Neuronal stem cell (in vitro differentiated cells): ENCODE results near the gene TLE1.

Experiments
- DNase-seq: peaks from one replicate; pipeline ENCODE4 v3.0.0-alpha.2; 2013; ENCODE audit warnings: low spot score
- H2AFZ ChIP-seq: one replicate; pipeline ENCODE4 v1.6.1; 2013; ENCODE audit warnings: mild to moderate bottlenecking, low read length, inconsistent platforms
- H2AK5ac ChIP-seq: 2 replicates; pipeline ENCODE4 v1.6.1; 2013; ENCODE audit warnings: low read depth, mild to moderate bottlenecking, inconsistent platforms, low read length, moderate library complexity, mixed read lengths
- H2BK120ac ChIP-seq: 2 replicates; pipeline ENCODE4 v1.6.1; 2013; ENCODE audit warnings: low read depth, mild to moderate bottlenecking, inconsistent platforms, low read length, moderate library complexity, mixed read lengths
- H2BK12ac ChIP-seq: one replicate; pipeline ENCODE4 v1.6.1; 2013; ENCODE audit warnings: low read length, inconsistent platforms
- H2BK15ac ChIP-seq: 2 replicates; pipeline ENCODE4 v1.6.1; 2013; ENCODE audit warnings: mild to moderate bottlenecking, low read length, inconsistent platforms, mixed read lengths
- H2BK5ac ChIP-seq: one replicate; pipeline ENCODE4 v1.6.1; 2013; ENCODE audit warnings: inconsistent platforms, mild to moderate bottlenecking, low read length, moderate library complexity
- H3K14ac ChIP-seq: one replicate; pipeline ENCODE4 v1.6.1; 2013; ENCODE audit warnings: low read length, inconsistent platforms
- H3K18ac ChIP-seq: 2 replicates; pipeline ENCODE4 v1.6.1; 2013; ENCODE audit warnings: low read length, inconsistent platforms
- H3K23ac ChIP-seq: 2 replicates; pipeline ENCODE4 v1.6.1; 2013; ENCODE audit warnings: low read depth, mild to moderate bottlenecking, mixed read lengths, low read length, inconsistent platforms; ENCODE audit not compliant: poor library complexity
- H3K27ac ChIP-seq: replicated peaks from 3 replicates; pipeline ENCODE4 v1.5.1; 2013; ENCODE audit warnings: low read length, inconsistent platforms
- H3K27me3 ChIP-seq, 3 experiments: 2 replicates each; pipeline ENCODE4 v1.6.1; 2013; ENCODE audit warnings: low read length in 3 of 3, mild to moderate bottlenecking in 2 of 3, inconsistent platforms in 1 of 3, low read depth in 1 of 3, mixed read lengths in 1 of 3, moderate library complexity in 1 of 3; ENCODE audit not compliant: control insufficient read depth in 3 of 3, insufficient read depth in 3 of 3
- H3K36me3 ChIP-seq, 2 donors: replicated peaks in 1 of 2; 2 replicates each; pipeline ENCODE4 v1.6.1; 2013; ENCODE audit warnings: low read length in 2 of 2; ENCODE audit not compliant: control insufficient read depth in 2 of 2, insufficient read depth in 2 of 2
- H3K4ac ChIP-seq: 2 replicates; pipeline ENCODE4 v1.6.1; 2013; ENCODE audit warnings: inconsistent platforms, mild to moderate bottlenecking, low read length, moderate library complexity
- H3K4me1 ChIP-seq, 2 donors: 1 replicate in 1 of 2; 2 replicates in 1 of 2; pipeline ENCODE4 v1.6.1; 2013; ENCODE audit warnings: low read length in 2 of 2, low read depth in 1 of 2; ENCODE audit not compliant: control insufficient read depth in 2 of 2, insufficient read depth in 1 of 2
- H3K4me2 ChIP-seq: one replicate; pipeline ENCODE4 v1.6.1; 2013; ENCODE audit warnings: mild to moderate bottlenecking, low read length, inconsistent platforms; ENCODE audit not compliant: insufficient read depth, poor library complexity, severe bottlenecking
- H3K4me3 ChIP-seq, 2 donors: 2 replicates each; pipeline ENCODE4 v1.5.1; 2013; ENCODE audit warnings: low read length in 2 of 2, mild to moderate bottlenecking in 2 of 2, inconsistent platforms in 1 of 2, moderate library complexity in 1 of 2
- H3K79me1 ChIP-seq: one replicate; pipeline ENCODE4 v1.6.1; 2013; ENCODE audit warnings: low read depth, mild to moderate bottlenecking, inconsistent platforms, low read length, moderate library complexity
- H3K9ac ChIP-seq: one replicate; pipeline ENCODE4 v1.6.1; 2013; ENCODE audit warnings: mild to moderate bottlenecking, low read depth, low read length, inconsistent platforms; ENCODE audit not compliant: poor library complexity
- H3K9me3 ChIP-seq, 2 donors: replicated peaks in 1 of 2; 2 replicates each; pipeline versions ENCODE3 to v1.6.1; 2013; ENCODE audit warnings: low read length in 2 of 2, mild to moderate bottlenecking in 2 of 2, inconsistent platforms in 1 of 2, low read depth in 1 of 2, mixed read lengths in 1 of 2, moderate library complexity in 1 of 2; ENCODE audit not compliant: control insufficient read depth in 2 of 2, insufficient read depth in 1 of 2
- H4K8ac ChIP-seq: one replicate; pipeline ENCODE4 v1.6.1; 2013; ENCODE audit warnings: low read depth, mild to moderate bottlenecking, inconsistent platforms, low read length, moderate library complexity
- H4K91ac ChIP-seq: one replicate; pipeline ENCODE4 v1.6.1; 2013; ENCODE audit warnings: low read length, low read depth, mild to moderate bottlenecking, inconsistent platforms; ENCODE audit not compliant: poor library complexity
- WGBS, 2 donors: extraction: QIAGEN DNeasy Blood & Tissue Kit; methylation state at CpG; one replicate each; pipeline ENCODE4 v1.1.7; 2013; ENCODE audit warnings: missing lambda C conversion rate in 2 of 2, mixed read lengths in 1 of 2; ENCODE audit not compliant: insufficient read length in 2 of 2, insufficient replicate concordance in 1 of 2; ENCODE audit errors: extremely low coverage in 2 of 2; 5-methylcytosine and 5-hydroxymethylcytosine counted together

TLE1 gene

GRCh38 chr9:81621118-81621517 is 68.2 kb downstream of the TLE1 start:
- Histone ChIP-seq H3K79me1 (no peaks in the 10 kb centered on the region), H2BK12ac (no peak overlapping the region), H3K4me2 (no peak overlapping the region), H3K14ac (no peak overlapping the region), H2BK120ac (no peak overlapping the region), H3K9me3 (no peaks in the 10 kb centered on the region), H3K27me3 (no peaks in the 10 kb centered on the region), H3K23ac (no peak overlapping the region), H3K27ac (peak overlapping the region; percentile 84), H2BK5ac (no peak overlapping the region), H2AK5ac (no peak overlapping the region), H3K4ac (no peak overlapping the region), H2AFZ (no peak overlapping the region), H3K36me3 (peaks cover 0 to 21% of the 10 kb centered on the region in 2 donors), H3K9ac (no peak overlapping the region), H2BK15ac (no peak overlapping the region), H4K91ac (no peak overlapping the region), H4K8ac (no peak overlapping the region), H3K4me3 (no peak overlapping the region), H3K18ac (no peak overlapping the region), H3K4me1 (peaks cover 26 to 34% of the 10 kb centered on the region in 2 donors)
- WGBS, 2 donors, result no CpG with 5 or more reads among the region's 2 CpGs
- peak; percentile 41 for DNase-seq

- no peak for DNase-seq
- H3K79me1 ChIP-seq, result no peaks in the 10 kb centered on the region
- no peak overlapping the region for H2AK5ac ChIP-seq
- no peak overlapping the region for H4K91ac ChIP-seq
- no peaks in the 10 kb centered on the region for H3K27me3 ChIP-seq
- H3K9ac ChIP-seq, result no peak overlapping the region
- H3K27ac ChIP-seq, result no peak overlapping the region
- no peak overlapping the region for H2BK120ac ChIP-seq
- WGBS, 2 donors, result no CpG with 5 or more reads among the region's 5 CpGs
- H3K4ac ChIP-seq, result no peak overlapping the region
- no peak overlapping the region for H3K4me2 ChIP-seq
- no peak overlapping the region for H3K14ac ChIP-seq
- H3K18ac ChIP-seq, result no peak overlapping the region
- no peak overlapping the region for H3K23ac ChIP-seq
- no peak overlapping the region for H4K8ac ChIP-seq
- H2BK5ac ChIP-seq, result no peak overlapping the region
- peaks cover 0 to 27% of the 10 kb centered on the region in 2 donors for H3K36me3 ChIP-seq
- H3K9me3 ChIP-seq, result no peaks in the 10 kb centered on the region
- H3K4me1 ChIP-seq, result peaks cover 25 to 31% of the 10 kb centered on the region in 2 donors
- no peak overlapping the region for H2BK12ac ChIP-seq
- no peak overlapping the region for H2AFZ ChIP-seq
- no peak overlapping the region for H2BK15ac ChIP-seq
- H3K4me3 ChIP-seq, result no peak overlapping the region
Measured at GRCh38 chr9:81620002-81620390, 69.4 kb downstream of the TLE1 start.

- H3K36me3 ChIP-seq, result peaks cover 0 to 31% of the 10 kb centered on the region in 2 donors
- no peak overlapping the region for H4K91ac ChIP-seq
- peaks cover 25 to 31% of the 10 kb centered on the region in 2 donors for H3K4me1 ChIP-seq
- no peak overlapping the region for H3K14ac ChIP-seq
- no peaks in the 10 kb centered on the region for H3K79me1 ChIP-seq
- no CpG with 5 or more reads among the region's 3 CpGs for WGBS, 2 donors
- H3K23ac ChIP-seq, result no peak overlapping the region
- H3K4me2 ChIP-seq, result no peak overlapping the region
- no peak overlapping the region for H4K8ac ChIP-seq
- H3K4me3 ChIP-seq, result no peak overlapping the region
- H3K9ac ChIP-seq, result no peak overlapping the region
- no peak overlapping the region for H3K27ac ChIP-seq
- no peak overlapping the region for H3K18ac ChIP-seq
- H2BK5ac ChIP-seq, result no peak overlapping the region
- H3K27me3 ChIP-seq, result no peaks in the 10 kb centered on the region
- H3K4ac ChIP-seq, result no peak overlapping the region
- H2BK15ac ChIP-seq, result peak overlapping the region; percentile 34
- DNase-seq, result no peak
- no peaks in the 10 kb centered on the region for H3K9me3 ChIP-seq
- H2AK5ac ChIP-seq, result no peak overlapping the region
- no peak overlapping the region for H2BK120ac ChIP-seq
- H2BK12ac ChIP-seq, result peak overlapping the region; percentile 26
- no peak overlapping the region for H2AFZ ChIP-seq
Measured at GRCh38 chr9:81619353-81620001, 69.9 kb downstream of the TLE1 start.

- no CpG with 5 or more reads among the region's 1 CpG for WGBS, 2 donors
- Histone ChIP-seq H3K27ac (no peak overlapping the region), H3K18ac (no peak overlapping the region), H3K79me1 (no peaks in the 10 kb centered on the region), H3K4me1 (peaks cover 23 to 31% of the 10 kb centered on the region in 2 donors), H4K8ac (no peak overlapping the region), H3K4me3 (no peak overlapping the region), H2BK5ac (no peak overlapping the region), H2AFZ (no peak overlapping the region), H3K27me3 (no peaks in the 10 kb centered on the region), H3K36me3 (peaks cover 0 to 35% of the 10 kb centered on the region in 2 donors), H2BK12ac (no peak overlapping the region), H2AK5ac (no peak overlapping the region), H3K23ac (no peak overlapping the region), H3K14ac (no peak overlapping the region), H2BK15ac (no peak overlapping the region), H3K9ac (no peak overlapping the region), H3K4me2 (no peak overlapping the region), H4K91ac (no peak overlapping the region), H2BK120ac (no peak overlapping the region), H3K4ac (no peak overlapping the region), H3K9me3 (no peaks in the 10 kb centered on the region)
- no peak for DNase-seq
Measured at GRCh38 chr9:81618923-81619322, 70.4 kb downstream of the TLE1 start.
